HG03159 (cell line): ENCODE measurements around the gene ABHD10.

Source experiments
- ATAC-seq: cut with Tn5 transposase; IDR thresholded peaks from one replicate; pipeline ENCODE4 v1.9.1; 2021; ENCODE audit warnings: mild to moderate bottlenecking, moderate library complexity; ENCODE audit not compliant: unreplicated experiment

The ABHD10 gene

GRCh38 chr3:111978583-111979433, at the start of gene ABHD10:
ABHD10 (plus strand) TSS chr3:111979026; CDS start chr3:111979062, 36 bp downstream.
- peak; percentile 92 for ATAC-seq

- ATAC-seq, result no peak
Observed at GRCh38 chr3:111929484-111929883, 49.3 kb upstream of the ABHD10 start.

- no peak for ATAC-seq
Observed at GRCh38 chr3:111932946-111933345, 45.9 kb upstream of the ABHD10 start.

GRCh38 chr3:111936191-111936841, 42.5 kb upstream of the ABHD10 start:
- no peak for ATAC-seq

GRCh38 chr3:111936967-111937366, 41.9 kb upstream of the ABHD10 start:
- no peak for ATAC-seq

GRCh38 chr3:111937871-111938270, 41.0 kb upstream of the ABHD10 start:
- no peak for ATAC-seq

- no peak for ATAC-seq
Observed at GRCh38 chr3:111939873-111940272, 39.0 kb upstream of the ABHD10 start.

GRCh38 chr3:111943533-111943932, 35.3 kb upstream of the ABHD10 start:
- no peak for ATAC-seq

- ATAC-seq, result no peak
Observed at GRCh38 chr3:111944372-111944771, 34.5 kb upstream of the ABHD10 start.

- no peak for ATAC-seq
Observed at GRCh38 chr3:111947231-111947630, 31.6 kb upstream of the ABHD10 start.

- ATAC-seq, result no peak
Observed at GRCh38 chr3:111948786-111949185, 30.0 kb upstream of the ABHD10 start.

- ATAC-seq, result no peak
Observed at GRCh38 chr3:111949712-111950111, 29.1 kb upstream of the ABHD10 start.

GRCh38 chr3:111951032-111951431, 27.8 kb upstream of the ABHD10 start:
- ATAC-seq, result no peak

GRCh38 chr3:111952086-111952485, 26.7 kb upstream of the ABHD10 start:
- ATAC-seq, result no peak

GRCh38 chr3:111952866-111953450, 25.9 kb upstream of the ABHD10 start:
- no peak for ATAC-seq

GRCh38 chr3:111954228-111954990, 24.4 kb upstream of the ABHD10 start:
- no peak for ATAC-seq

GRCh38 chr3:111955876-111956275, 22.9 kb upstream of the ABHD10 start:
- no peak for ATAC-seq

- ATAC-seq, result no peak
Observed at GRCh38 chr3:111956449-111956848, 22.4 kb upstream of the ABHD10 start.

- no peak for ATAC-seq
Observed at GRCh38 chr3:111956995-111957734, 21.7 kb upstream of the ABHD10 start.

GRCh38 chr3:111961461-111962164, 17.2 kb upstream of the ABHD10 start:
- no peak for ATAC-seq
